Stimulated activated naive CD8-positive, alpha-beta T cell treated with anti-CD3 and anti-CD28 coated beads, Interleukin-15, amount 100 ng/mL, for 72 hours (primary cell): ENCODE measurements around the gene ACAA2.
"Not testable (repeated sequence)": the region's sequence is repeated elsewhere in the genome, so short reads cannot be mapped to it uniquely, and the experiment has no call there.

ENCODE experiments used
- ATAC-seq: fragments of 150-1000 bp; cut with Tn5 transposase; 2 replicates; pipeline ENCODE4 v1.10.0; 2021; ENCODE audit warnings: mild to moderate bottlenecking, moderate library complexity
- DNase-seq, 2 donors: peaks; one replicate each; pipeline ENCODE4 v3.0.0; 2021 to 2022
- H3K27ac Mint-ChIP-seq, 2 donors: one replicate each; pipeline ENCODE4 v1.8.0; 2022; ENCODE audit warnings: mild to moderate bottlenecking in 2 of 2, mixed read lengths in 2 of 2, moderate library complexity in 2 of 2
- H3K27me3 Mint-ChIP-seq: one replicate; pipeline ENCODE4 v1.8.0; 2022; ENCODE audit warnings: mixed read lengths
- H3K4me1 Mint-ChIP-seq: one replicate; pipeline ENCODE4 v1.8.0; 2022; ENCODE audit warnings: mild to moderate bottlenecking, mixed read lengths
- H3K4me3 Mint-ChIP-seq, 2 donors: one replicate each; pipeline ENCODE4 v1.8.0; 2022; ENCODE audit warnings: mild to moderate bottlenecking in 2 of 2, mixed read lengths in 2 of 2, moderate library complexity in 1 of 2
- H3K9me3 Mint-ChIP-seq, 2 donors: one replicate each; pipeline ENCODE4 v1.8.0; 2022; ENCODE audit warnings: mixed read lengths in 2 of 2

Gene ACAA2

DNA sequence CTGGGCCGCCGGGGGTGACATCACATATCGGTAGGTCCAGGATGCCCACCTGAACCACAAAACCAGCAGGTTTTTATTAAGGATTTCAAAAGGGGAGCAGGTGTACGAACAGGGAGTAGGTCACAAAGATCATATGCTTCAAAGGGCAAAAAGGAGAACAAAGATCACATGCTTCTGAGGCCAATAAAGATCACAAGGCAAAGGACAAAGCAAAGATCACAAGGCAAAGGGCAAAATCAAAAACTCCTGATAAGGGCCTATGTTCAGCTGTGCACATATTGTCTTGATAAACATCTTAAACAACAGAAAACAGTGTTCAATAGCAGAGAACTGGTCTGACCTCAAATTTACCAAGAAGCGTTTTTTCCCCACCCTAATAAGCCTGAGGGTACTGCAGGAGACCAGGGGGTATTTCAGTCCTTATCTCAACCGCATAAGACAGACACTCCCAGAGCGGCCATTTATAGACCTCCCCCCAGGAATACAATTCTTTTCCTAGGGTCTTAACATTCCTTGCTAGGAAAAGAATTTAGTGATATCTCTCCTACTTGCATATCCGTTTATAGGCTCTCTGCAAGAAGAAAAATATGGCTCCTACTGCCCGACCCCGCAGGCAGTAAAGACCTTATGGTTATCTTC is 4.7 kb downstream of the ACAA2 start:
- H3K27me3 Mint-ChIP-seq, DNase-seq, H3K4me3 Mint-ChIP-seq, H3K27ac Mint-ChIP-seq, ATAC-seq: not testable (repeated sequence)
- H3K4me1 Mint-ChIP-seq, result peaks cover 40% of the 10 kb centered on the region
- peaks cover 12 to 14% of the 10 kb centered on the region in 2 donors for H3K9me3 Mint-ChIP-seq

DNA sequence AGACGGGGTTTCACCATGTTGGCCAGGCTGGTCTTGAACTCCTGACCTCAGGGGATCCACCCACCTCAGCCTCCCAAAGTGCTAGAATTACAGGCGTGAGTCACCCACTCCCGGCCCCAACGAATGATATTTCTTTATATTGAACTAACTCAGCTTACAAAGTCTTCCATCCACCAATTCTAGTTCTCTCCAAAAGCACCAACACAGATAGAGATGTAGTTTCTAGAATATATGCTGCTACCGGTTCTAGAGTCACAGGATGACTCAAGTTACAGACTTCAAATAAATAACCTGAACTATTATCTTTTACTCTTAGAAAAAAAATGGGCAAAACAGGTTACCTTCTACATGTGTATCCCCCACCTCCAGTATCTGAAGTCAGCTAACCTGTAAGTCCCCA is 9.2 kb downstream of the ACAA2 start:
- DNase-seq, result no peak
- no peaks in the 10 kb centered on the region for H3K27me3 Mint-ChIP-seq
- ATAC-seq, result no peak
- no peak overlapping the region for H3K4me3 Mint-ChIP-seq
- peak overlapping the region in 1 of 2 donors; percentile 16 for H3K27ac Mint-ChIP-seq
- peaks cover 33% of the 10 kb centered on the region for H3K4me1 Mint-ChIP-seq
- peaks cover 7 to 8% of the 10 kb centered on the region in 2 donors for H3K9me3 Mint-ChIP-seq

DNA sequence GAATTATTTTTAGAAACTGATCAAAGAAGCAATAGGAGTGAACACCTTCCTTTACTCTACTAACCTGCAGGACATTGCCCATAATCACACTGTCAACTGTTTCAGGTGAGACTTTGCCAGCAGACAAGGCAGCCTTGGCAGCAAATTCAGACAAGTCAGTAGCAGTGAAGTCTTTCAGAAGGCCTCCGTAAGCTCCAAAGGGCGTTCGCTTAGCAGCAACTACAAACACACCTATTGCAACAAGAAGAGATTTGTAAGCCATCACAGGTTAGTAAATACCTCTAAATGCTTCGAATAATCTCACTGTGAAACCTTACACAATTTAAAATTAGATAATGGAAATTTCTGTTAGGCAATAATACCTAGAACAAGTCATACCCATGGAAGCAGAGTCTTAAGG is 10.7 kb downstream of the ACAA2 start:
- peaks cover 38% of the 10 kb centered on the region for H3K4me1 Mint-ChIP-seq
- no peak overlapping the region for H3K27ac Mint-ChIP-seq

DNA sequence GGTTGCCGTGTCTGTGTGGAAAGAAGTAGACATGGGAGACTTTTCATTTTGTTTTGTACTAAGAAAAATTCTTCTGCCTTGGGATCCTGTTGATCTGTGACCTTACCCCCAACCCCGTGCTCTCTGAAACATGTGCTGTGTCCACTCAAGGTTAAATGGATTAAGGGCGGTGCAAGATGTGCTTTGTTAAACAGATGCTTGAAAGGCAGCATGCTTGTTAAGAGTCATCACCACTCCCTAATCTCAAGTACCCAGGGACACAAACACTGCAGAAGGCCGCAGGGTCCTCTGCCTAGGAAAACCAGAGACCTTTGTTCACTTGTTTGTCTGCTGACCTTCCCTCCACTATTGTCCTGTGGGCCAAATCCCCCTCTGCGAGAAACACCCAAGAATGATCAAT is 12.8 kb downstream of the ACAA2 start:
- peaks cover 50% of the 10 kb centered on the region for H3K4me1 Mint-ChIP-seq
- DNase-seq, ATAC-seq, H3K9me3 Mint-ChIP-seq, H3K27me3 Mint-ChIP-seq, H3K4me3 Mint-ChIP-seq, H3K27ac Mint-ChIP-seq: not testable (repeated sequence)

More for the DNA sequence above, 10.7 kb downstream of the ACAA2 start:
- Mint-ChIP-seq H3K4me3 (no peak overlapping the region), H3K9me3 (no peaks in the 10 kb centered on the region), H3K27me3 (no peaks in the 10 kb centered on the region)
- no peak for ATAC-seq
- no peak for DNase-seq

DNA sequence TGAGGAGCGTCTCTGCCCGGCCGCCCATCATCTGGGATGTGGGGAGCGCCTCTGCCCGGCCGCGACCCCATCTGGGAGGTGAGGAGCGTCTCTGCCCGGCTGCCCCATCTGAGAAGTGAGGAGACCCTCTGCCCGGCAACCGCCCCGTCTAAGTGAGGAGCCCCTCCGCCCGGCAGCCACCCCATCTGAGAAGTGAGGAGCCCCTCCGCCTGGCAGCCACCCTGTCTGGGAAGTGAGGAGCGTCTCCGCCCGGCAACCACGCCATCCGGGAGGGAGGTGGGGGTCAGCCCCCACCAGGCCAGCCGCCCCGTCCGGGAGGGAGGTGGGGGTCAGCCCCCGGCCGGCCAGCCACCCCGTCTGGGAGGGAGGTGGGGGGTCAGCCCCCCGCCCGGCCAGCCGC is 13.5 kb downstream of the ACAA2 start:
- ATAC-seq, H3K4me3 Mint-ChIP-seq, DNase-seq, H3K27ac Mint-ChIP-seq, H3K9me3 Mint-ChIP-seq, H3K27me3 Mint-ChIP-seq: not testable (repeated sequence)
- peaks cover 47% of the 10 kb centered on the region for H3K4me1 Mint-ChIP-seq

DNA sequence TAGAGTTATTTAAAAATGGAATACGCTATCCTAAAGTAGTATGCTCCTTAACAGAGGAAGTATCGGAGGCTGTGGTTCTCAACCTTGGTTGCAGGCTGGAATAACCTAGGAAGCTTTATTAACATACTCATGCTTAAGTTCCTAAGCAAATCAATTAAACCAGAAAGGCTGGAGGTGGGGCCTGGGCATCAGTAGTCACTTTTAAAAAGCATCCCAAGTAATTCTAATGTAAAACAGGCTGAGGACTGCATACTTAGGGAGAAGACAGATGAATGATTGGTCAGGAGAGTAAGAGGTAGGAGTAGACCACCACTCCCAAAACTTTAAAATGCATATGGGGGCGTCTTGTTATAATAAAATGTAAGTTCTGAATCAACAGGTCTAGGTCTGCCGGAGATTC is 15.3 kb downstream of the ACAA2 start:
- no peak overlapping the region for H3K27ac Mint-ChIP-seq
- ATAC-seq (no peak), DNase-seq (no peak)
- H3K9me3 Mint-ChIP-seq, result no peaks in the 10 kb centered on the region
- no peak overlapping the region for H3K4me3 Mint-ChIP-seq
- peaks cover 32% of the 10 kb centered on the region for H3K4me1 Mint-ChIP-seq
- H3K27me3 Mint-ChIP-seq, result no peaks in the 10 kb centered on the region

DNA sequence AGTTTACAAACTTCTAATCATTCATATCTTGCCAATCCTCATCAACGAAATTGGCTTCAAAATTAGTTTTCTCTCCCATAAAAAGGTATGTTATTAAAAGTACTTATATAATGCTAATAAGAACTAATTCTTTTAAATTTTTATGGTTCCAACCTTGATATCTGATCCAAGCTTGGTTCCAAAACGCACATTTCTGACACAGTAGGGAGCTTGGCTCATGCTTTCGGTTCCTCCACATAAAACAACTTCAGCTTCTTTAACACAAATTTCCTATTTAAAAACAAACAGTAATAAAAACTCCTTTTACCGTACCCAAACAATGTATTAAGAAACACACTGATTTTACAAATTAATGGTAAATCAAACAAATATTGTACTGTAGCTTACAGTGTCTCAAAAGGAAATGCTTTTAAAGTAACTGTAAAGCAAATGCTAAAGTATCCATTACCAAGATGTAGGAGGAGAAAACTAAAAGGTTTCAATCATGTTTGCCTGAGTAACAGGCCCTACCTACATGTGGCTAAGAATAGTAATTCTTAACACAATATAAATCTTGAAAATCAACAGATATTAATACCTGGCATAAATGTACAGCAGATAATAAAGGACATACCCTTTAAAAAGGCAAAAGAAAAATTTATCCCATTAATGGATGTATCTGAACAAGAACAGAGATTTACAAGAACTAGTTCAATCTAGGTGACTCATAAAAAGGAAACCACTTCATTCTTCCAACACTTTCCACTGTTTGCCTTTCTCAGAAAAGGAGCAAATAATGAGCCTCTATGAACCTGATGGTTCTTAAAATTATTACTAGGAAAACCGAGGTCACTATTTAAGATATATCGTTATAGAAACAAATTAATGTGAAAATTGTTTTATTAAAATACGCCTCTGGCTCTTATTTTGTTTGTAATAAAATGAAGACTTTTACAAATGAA is 17.5 kb downstream of the ACAA2 start:
- ATAC-seq (no peak), DNase-seq (no peak)
- peak overlapping the region in 1 of 2 donors; percentile 63 for H3K27ac Mint-ChIP-seq
- peaks cover 28% of the 10 kb centered on the region for H3K4me1 Mint-ChIP-seq
- H3K27me3 Mint-ChIP-seq, result no peaks in the 10 kb centered on the region
- peak overlapping the region in 1 of 2 donors; percentile 24 for H3K4me3 Mint-ChIP-seq
- H3K9me3 Mint-ChIP-seq, result no peaks in the 10 kb centered on the region

DNA sequence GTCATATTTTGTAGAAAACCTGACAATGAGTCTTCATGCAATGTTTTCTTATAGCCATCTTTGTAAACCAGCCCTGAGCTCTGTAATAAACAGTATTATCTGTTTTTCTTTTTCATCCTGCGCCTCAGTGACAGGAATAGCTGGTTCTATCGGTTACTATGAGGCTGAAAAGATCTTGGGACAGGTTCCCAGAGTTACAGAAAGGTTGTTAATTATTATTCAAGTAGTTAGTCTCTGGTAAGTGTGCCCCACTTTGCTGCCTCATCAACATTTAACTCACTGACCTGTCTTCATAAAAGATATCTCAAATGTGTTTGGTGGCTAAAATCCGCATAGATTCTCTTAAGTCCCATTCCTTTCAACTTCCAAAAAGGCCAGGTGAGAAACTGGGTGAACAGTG is 18.6 kb downstream of the ACAA2 start:
- no peaks in the 10 kb centered on the region for H3K27me3 Mint-ChIP-seq
- peaks cover 35% of the 10 kb centered on the region for H3K4me1 Mint-ChIP-seq
- no peaks in the 10 kb centered on the region for H3K9me3 Mint-ChIP-seq
- DNase-seq, result no peak
- H3K4me3 Mint-ChIP-seq, result no peak overlapping the region
- ATAC-seq, result no peak
- no peak overlapping the region for H3K27ac Mint-ChIP-seq

DNA sequence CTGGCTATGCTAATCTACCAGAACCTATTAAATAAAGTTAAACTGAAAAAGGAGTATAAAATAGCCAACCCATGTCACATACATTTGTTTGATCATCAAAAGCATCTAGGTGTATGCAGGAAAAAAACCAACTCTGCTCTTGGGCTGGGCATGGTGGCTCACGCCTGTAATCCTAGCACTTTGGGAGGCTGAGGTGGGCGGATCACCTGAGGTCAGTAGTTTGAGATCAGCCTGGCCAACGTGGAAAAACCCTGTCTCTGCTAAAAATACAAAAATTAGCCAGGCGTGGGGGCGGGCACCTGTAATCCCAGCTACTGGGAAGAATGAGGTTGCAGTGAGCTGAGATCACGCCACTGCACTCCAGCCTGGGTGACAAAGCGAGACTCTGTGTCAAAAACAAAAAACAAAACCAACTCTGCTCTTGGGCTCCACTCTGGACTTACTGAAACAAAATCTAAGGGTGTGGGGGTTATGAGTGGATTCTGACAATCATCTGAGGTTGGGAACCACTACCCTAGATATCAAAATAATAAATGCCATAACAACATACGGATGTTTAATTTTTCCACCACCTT is 23.7 kb downstream of the ACAA2 start:
- peak in 1 of 2 donors; percentile 27 for DNase-seq
- H3K4me3 Mint-ChIP-seq, H3K27me3 Mint-ChIP-seq, H3K9me3 Mint-ChIP-seq: not testable (repeated sequence)
- ATAC-seq, result peak; percentile 39
- Mint-ChIP-seq H3K27ac (peak overlapping the region in 1 of 2 donors; percentile 5), H3K4me1 (peaks cover 45% of the 10 kb centered on the region)

DNA sequence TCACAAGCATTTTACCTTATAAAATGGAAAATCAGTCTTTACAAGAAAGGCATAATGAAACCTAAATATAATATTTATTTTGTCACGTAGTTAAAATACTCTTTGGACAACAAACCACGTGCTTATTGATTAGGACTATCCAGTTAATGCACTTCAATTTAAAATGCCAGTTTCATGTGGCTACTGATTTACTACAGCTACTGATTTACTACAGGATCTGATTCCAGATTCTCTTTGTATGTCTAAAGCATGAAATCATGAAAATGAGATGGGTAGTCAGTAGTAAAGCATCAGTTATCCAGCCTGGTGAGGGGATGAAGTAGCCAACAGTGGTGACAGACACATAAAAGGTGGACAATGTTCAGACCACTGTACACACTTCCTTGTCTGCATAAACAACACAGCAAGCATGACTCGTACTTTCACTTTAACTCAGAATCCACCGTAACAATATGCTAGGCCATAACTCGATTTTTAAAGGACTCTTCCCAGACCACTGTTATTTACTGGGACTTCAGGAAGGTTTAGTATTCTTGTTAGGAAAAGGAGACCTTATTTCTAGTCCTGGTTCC is 24.9 kb downstream of the ACAA2 start:
- peaks cover 45% of the 10 kb centered on the region for H3K4me1 Mint-ChIP-seq
- H3K27ac Mint-ChIP-seq, result peak overlapping the region in 1 of 2 donors; percentile 69
- no peaks in the 10 kb centered on the region for H3K27me3 Mint-ChIP-seq
- H3K9me3 Mint-ChIP-seq, result no peaks in the 10 kb centered on the region
- no peak for DNase-seq
- H3K4me3 Mint-ChIP-seq, result peak overlapping the region in 1 of 2 donors; percentile 19
- ATAC-seq, result peak; percentile 86

DNA sequence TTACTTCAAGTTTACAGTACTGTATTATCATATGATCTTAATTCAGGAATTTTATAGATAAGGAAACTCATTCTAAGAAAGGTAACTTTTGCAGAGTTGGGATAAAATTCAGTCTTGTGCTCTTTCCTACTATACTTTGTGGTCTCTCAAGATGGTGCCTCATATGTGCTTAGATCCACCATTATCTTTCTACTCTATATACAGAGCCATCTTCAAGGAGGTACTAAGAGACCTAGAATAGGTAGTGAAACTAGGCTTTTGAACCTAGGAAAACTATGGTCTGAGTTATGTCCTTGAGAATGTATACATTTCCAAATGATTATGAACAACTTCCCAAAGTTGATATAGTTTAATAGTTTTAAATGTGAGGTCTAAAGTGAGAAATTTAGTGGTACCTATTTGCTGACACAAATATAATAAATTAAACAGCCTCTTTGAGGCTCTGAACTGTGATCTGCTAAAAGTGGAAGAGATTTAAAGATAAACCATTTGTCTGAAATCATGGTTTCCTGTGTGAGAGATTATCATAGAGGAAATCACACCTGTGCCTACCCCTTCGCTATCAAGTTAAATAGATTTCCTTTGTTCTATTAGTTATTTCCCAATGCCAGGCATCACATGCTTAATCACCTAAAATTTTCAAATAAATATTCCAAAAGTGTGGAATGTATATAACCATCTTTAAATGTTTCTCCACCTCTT is 27.2 kb downstream of the ACAA2 start:
- Mint-ChIP-seq H3K4me1 (peaks cover 45% of the 10 kb centered on the region), H3K27ac (no peak overlapping the region), H3K9me3 (no peaks in the 10 kb centered on the region), H3K27me3 (no peaks in the 10 kb centered on the region), H3K4me3 (no peak overlapping the region)
- ATAC-seq (no peak), DNase-seq (no peak)

DNA sequence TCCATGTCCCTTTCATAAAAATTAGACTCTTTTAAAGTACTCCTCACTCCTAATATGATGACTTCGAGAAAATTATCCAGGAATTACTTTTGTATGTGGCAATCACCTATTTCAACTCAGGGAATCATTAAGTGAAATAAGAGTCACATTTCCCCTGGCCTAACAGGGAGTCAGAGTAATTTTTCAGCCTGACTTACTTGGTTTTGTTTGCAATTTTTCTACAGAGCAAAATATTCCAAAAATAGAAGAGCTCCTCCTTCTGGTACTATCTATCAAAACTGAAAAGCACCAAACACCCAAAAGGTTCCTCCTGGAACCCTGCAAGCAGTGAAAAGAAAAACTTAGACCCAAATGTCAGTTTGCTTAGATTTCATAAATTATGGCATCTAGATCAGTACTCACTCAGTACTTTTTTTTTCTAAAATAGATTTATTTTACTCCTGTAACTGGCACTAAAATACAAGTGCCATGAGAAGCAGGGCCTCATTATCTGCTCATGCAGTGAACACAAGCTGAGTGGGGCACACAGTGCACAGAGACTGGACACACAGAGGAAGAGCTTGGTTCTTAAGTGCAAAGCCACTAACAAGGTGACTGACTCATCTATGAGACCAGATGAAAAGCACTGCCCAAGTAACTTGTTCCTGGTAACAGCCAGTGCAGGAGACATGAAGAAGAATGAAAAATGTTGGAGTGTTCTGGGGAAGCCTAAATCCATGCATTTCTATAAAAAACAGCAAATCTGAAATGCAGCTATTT is 28.7 kb downstream of the ACAA2 start:
- no peak for DNase-seq
- no peak overlapping the region for H3K27ac Mint-ChIP-seq
- H3K9me3 Mint-ChIP-seq, result no peaks in the 10 kb centered on the region
- no peak overlapping the region for H3K4me3 Mint-ChIP-seq
- H3K4me1 Mint-ChIP-seq, result peaks cover 36% of the 10 kb centered on the region
- ATAC-seq, result no peak
- no peaks in the 10 kb centered on the region for H3K27me3 Mint-ChIP-seq

DNA sequence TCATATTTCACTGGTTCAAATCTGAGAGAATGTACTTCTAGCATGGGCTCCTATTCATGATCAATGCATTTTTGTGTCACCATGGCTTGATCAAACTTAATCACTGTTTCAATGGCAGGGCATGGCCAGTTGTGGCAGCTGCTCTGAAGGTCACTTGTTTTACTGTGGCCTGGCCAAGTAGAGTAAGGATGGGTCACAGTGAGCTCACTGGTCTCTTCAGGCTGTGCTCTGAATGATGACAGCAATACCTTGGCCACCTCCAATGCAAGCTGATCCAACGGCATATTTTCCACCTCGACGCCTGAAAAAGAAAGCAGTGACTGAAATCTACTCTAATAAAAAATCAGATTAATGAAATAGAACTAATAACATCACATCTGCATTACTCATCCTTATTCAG is 29.7 kb downstream of the ACAA2 start:
- not testable (repeated sequence) for ATAC-seq, H3K4me3 Mint-ChIP-seq, H3K27ac Mint-ChIP-seq

DNA sequence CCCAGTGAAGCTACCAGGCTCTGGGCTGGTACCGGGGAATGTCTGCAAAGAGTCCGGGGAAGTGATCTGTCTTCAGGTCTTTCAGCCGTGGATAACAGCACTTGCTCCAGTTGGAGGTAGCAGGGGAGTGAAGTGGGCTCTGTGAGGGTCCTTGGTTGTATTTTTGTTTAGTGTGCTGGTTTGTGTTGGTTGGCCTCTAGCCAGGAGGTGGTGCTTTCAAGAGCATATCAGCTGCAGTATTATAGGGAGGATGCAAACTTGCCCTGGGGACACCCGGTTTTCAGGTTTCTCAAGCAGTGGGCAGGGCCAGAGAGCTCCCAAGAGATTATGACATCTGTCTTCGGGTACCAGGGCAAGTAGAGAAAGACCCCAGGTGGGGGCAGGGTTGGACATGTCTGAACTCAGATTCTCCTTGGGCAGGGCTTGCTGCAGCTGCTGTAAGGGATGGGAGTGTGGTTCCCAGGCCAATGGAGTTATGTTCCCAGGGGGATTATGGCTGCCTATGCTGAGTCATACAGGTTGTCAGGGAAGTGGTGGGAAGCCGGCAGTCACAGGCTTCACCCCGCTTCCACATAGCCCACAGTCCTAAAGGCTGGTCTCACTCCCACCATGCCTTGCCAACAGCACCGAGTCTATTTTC is 34.4 kb downstream of the ACAA2 start:
- no peaks in the 10 kb centered on the region for H3K27me3 Mint-ChIP-seq
- DNase-seq, result no peak

More for the DNA sequence above, 29.7 kb downstream of the ACAA2 start:
- H3K27me3 Mint-ChIP-seq, H3K9me3 Mint-ChIP-seq, DNase-seq: not testable (repeated sequence)
- peaks cover 27% of the 10 kb centered on the region for H3K4me1 Mint-ChIP-seq

More for the DNA sequence above, 34.4 kb downstream of the ACAA2 start:
- Mint-ChIP-seq H3K4me1 (no peaks in the 10 kb centered on the region), H3K9me3 (peaks cover 10 to 18% of the 10 kb centered on the region in 2 donors), H3K4me3 (no peak overlapping the region), H3K27ac (no peak overlapping the region)
- ATAC-seq, result no peak
